Liver (tissue), 3 donors: ENCODE data around the gene TTC33.

ENCODE experiments used
- ATF3 ChIP-seq: IDR thresholded peaks from 2 replicates; pipeline ENCODE4 v1.6.1; 2016; ENCODE audit warnings: antibody characterized with exemption
- EGR1 ChIP-seq, 2 donors: IDR thresholded peaks; 2 replicates each; pipeline ENCODE4 v1.6.1; 2016 to 2018; ENCODE audit warnings: antibody characterized with exemption in 2 of 2, low read depth in 2 of 2
- GABPA ChIP-seq, 2 donors: IDR thresholded peaks in 1 of 2; conservative IDR thresholded peaks in 1 of 2; 2 replicates each; pipeline ENCODE4 v1.6.1; 2016; ENCODE audit warnings: antibody characterized with exemption in 2 of 2, mild to moderate bottlenecking in 1 of 2, moderate library complexity in 1 of 2
- JUND ChIP-seq, 2 donors: IDR thresholded peaks; 2 replicates each; pipeline ENCODE4 v1.6.1; 2016; ENCODE audit warnings: antibody characterized with exemption in 2 of 2
- MAX ChIP-seq: IDR thresholded peaks from 2 replicates; pipeline ENCODE4 v1.6.1; 2016; ENCODE audit warnings: antibody characterized with exemption
- RAD21 ChIP-seq, 2 donors: IDR thresholded peaks; 2 replicates each; pipeline ENCODE4 v1.6.1; 2016; ENCODE audit warnings: antibody characterized with exemption in 2 of 2, mild to moderate bottlenecking in 2 of 2
- REST ChIP-seq: IDR thresholded peaks from 2 replicates; pipeline ENCODE4 v1.6.1; 2016; ENCODE audit warnings: antibody characterized with exemption, mild to moderate bottlenecking
- RXRA ChIP-seq, 2 donors: IDR thresholded peaks; 2 replicates each; pipeline ENCODE4 v1.6.1; 2017 to 2018; ENCODE audit warnings: antibody characterized with exemption in 2 of 2, mild to moderate bottlenecking in 1 of 2
- SP1 ChIP-seq: IDR thresholded peaks from 2 replicates; pipeline ENCODE4 v1.6.1; 2018; ENCODE audit warnings: antibody characterized with exemption, mild to moderate bottlenecking
- TAF1 ChIP-seq: conservative IDR thresholded peaks from 2 replicates; pipeline ENCODE4 v1.6.1; 2016; ENCODE audit warnings: antibody characterized with exemption, mild to moderate bottlenecking
- YY1 ChIP-seq: IDR thresholded peaks from 2 replicates; pipeline ENCODE4 v1.6.1; 2016; ENCODE audit warnings: antibody characterized with exemption, mild to moderate bottlenecking
- ZBTB33 ChIP-seq: IDR thresholded peaks from 2 replicates; pipeline ENCODE4 v1.6.1; 2016; ENCODE audit warnings: antibody characterized with exemption
- TF ChIP-seq, protein P1 (sequence below): fragments of 150-350 bp; IDR thresholded peaks from 2 replicates; pipeline ENCODE4 v1.5.1; 2017; ENCODE audit warnings: improper control_type of control experiment, low read depth, low read length; ENCODE audit not compliant: missing input control
- donor health status: healthy.
- donor health status: healthy.

DNA sequence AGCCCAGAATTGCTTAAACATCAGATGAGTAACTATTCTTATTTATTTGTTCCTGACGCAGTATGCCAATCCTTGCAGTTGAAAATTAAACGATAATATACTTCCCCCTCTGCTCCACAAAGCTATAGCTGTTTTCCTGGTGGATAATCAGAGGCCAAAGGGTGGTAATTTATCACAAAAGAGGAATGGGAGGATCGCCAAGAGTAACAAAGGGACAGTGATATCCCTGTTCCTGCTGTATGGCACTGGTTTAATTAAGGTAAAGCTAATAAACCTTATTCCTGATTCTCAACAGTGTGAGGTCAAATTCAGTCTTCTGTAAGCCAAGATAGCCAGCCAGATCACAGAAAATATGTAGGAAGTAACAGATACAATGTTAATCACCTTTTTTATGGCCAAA lies 109.5 kb downstream of the TTC33 start:
- TF ChIP-seq, protein P1, sequence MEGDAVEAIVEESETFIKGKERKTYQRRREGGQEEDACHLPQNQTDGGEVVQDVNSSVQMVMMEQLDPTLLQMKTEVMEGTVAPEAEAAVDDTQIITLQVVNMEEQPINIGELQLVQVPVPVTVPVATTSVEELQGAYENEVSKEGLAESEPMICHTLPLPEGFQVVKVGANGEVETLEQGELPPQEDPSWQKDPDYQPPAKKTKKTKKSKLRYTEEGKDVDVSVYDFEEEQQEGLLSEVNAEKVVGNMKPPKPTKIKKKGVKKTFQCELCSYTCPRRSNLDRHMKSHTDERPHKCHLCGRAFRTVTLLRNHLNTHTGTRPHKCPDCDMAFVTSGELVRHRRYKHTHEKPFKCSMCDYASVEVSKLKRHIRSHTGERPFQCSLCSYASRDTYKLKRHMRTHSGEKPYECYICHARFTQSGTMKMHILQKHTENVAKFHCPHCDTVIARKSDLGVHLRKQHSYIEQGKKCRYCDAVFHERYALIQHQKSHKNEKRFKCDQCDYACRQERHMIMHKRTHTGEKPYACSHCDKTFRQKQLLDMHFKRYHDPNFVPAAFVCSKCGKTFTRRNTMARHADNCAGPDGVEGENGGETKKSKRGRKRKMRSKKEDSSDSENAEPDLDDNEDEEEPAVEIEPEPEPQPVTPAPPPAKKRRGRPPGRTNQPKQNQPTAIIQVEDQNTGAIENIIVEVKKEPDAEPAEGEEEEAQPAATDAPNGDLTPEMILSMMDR, result no peak
- TF ChIP-seq MAX, result no peak
- TF ChIP-seq YY1, result no peak
- no peak for TF ChIP-seq ATF3
- no peak for TF ChIP-seq ZBTB33
- no peak for TF ChIP-seq RAD21 (IDR thresholded peaks at IDR 0.05)
- TF ChIP-seq TAF1, result no peak
- no peak for TF ChIP-seq RXRA (IDR thresholded peaks at IDR 0.05)
- TF ChIP-seq JUND (IDR thresholded peaks at IDR 0.05), result no peak
- TF ChIP-seq SP1, result no peak
- TF ChIP-seq REST, result no peak
- TF ChIP-seq EGR1 (IDR thresholded peaks at IDR 0.05; ENCODE audit: low read depth in 2 of 2), result no peak
- TF ChIP-seq GABPA (IDR thresholded peaks at IDR 0.05 in 1 of 2, conservative IDR thresholded peaks at IDR 0.05 in 1 of 2), result no peak
